Ishikawa (cell line): ENCODE measurements around the gene NR3C2.

Experiments
- CEBPB ChIP-seq: IDR thresholded peaks from 2 replicates; pipeline ENCODE4 v1.6.1; 2012
- CREB1 ChIP-seq: IDR thresholded peaks from 2 replicates; pipeline ENCODE4 v1.6.1; 2012; ENCODE audit warnings: low read depth
- EP300 ChIP-seq: IDR thresholded peaks from 2 replicates; pipeline ENCODE4 v1.6.1; 2012; ENCODE audit warnings: borderline replicate concordance
- FOXM1 ChIP-seq: IDR thresholded peaks from 2 replicates; pipeline ENCODE4 v1.6.1; 2012; ENCODE audit warnings: low read depth, borderline replicate concordance
- MAX ChIP-seq: IDR thresholded peaks from 2 replicates; pipeline ENCODE4 v1.6.1; 2012
- RAD21 ChIP-seq: IDR thresholded peaks from 2 replicates; pipeline ENCODE4 v1.6.1; 2012; ENCODE audit warnings: low read depth
- TAF1 ChIP-seq: IDR thresholded peaks from 2 replicates; pipeline ENCODE4 v1.6.1; 2012; ENCODE audit warnings: low read depth, mild to moderate bottlenecking
- TCF12 ChIP-seq: IDR thresholded peaks from 2 replicates; pipeline ENCODE4 v1.6.1; 2012; ENCODE audit warnings: low read depth
- YY1 ChIP-seq: IDR thresholded peaks from 2 replicates; pipeline ENCODE4 v1.6.1; 2012; ENCODE audit warnings: low read depth
- ZBTB7A ChIP-seq: IDR thresholded peaks from 2 replicates; pipeline ENCODE4 v1.6.1; 2012; ENCODE audit warnings: low read depth
- TF ChIP-seq, protein P1 (sequence below): IDR thresholded peaks from 2 replicates; pipeline ENCODE4 v1.6.1; 2012
- TF ChIP-seq, protein P2 (sequence below): IDR thresholded peaks from 2 replicates; pipeline ENCODE4 v1.6.1; 2012; ENCODE audit warnings: low read depth, mild to moderate bottlenecking

- no peak for TF ChIP-seq TCF12
- no peak for TF ChIP-seq MAX
- no peak for TF ChIP-seq TAF1
- TF ChIP-seq, protein P1, sequence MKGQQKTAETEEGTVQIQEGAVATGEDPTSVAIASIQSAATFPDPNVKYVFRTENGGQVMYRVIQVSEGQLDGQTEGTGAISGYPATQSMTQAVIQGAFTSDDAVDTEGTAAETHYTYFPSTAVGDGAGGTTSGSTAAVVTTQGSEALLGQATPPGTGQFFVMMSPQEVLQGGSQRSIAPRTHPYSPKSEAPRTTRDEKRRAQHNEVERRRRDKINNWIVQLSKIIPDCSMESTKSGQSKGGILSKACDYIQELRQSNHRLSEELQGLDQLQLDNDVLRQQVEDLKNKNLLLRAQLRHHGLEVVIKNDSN, result no peak
- no peak for TF ChIP-seq CREB1
- no peak for TF ChIP-seq CEBPB
- TF ChIP-seq, protein P2, sequence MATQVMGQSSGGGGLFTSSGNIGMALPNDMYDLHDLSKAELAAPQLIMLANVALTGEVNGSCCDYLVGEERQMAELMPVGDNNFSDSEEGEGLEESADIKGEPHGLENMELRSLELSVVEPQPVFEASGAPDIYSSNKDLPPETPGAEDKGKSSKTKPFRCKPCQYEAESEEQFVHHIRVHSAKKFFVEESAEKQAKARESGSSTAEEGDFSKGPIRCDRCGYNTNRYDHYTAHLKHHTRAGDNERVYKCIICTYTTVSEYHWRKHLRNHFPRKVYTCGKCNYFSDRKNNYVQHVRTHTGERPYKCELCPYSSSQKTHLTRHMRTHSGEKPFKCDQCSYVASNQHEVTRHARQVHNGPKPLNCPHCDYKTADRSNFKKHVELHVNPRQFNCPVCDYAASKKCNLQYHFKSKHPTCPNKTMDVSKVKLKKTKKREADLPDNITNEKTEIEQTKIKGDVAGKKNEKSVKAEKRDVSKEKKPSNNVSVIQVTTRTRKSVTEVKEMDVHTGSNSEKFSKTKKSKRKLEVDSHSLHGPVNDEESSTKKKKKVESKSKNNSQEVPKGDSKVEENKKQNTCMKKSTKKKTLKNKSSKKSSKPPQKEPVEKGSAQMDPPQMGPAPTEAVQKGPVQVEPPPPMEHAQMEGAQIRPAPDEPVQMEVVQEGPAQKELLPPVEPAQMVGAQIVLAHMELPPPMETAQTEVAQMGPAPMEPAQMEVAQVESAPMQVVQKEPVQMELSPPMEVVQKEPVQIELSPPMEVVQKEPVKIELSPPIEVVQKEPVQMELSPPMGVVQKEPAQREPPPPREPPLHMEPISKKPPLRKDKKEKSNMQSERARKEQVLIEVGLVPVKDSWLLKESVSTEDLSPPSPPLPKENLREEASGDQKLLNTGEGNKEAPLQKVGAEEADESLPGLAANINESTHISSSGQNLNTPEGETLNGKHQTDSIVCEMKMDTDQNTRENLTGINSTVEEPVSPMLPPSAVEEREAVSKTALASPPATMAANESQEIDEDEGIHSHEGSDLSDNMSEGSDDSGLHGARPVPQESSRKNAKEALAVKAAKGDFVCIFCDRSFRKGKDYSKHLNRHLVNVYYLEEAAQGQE, result no peak
- TF ChIP-seq YY1, result no peak
- TF ChIP-seq ZBTB7A, result no peak
- no peak for TF ChIP-seq FOXM1
- TF ChIP-seq RAD21, result no peak
- no peak for TF ChIP-seq EP300
Measured at GRCh38 chr4:148302416-148302815, 139.8 kb downstream of the NR3C2 start.
